Fibroblast of the conjunctiva (primary cell): Measurements from ENCODE around the gene ELK1.
"Not testable (repeated sequence)": the region's sequence is repeated elsewhere in the genome, so short reads cannot be mapped to it uniquely, and the experiment has no call there.

Source experiments
- DNase-seq: peaks from one replicate; pipeline ENCODE4 v3.0.0-alpha.2; 2010; ENCODE audit warnings: low read depth

The ELK1 gene

GRCh38 chrX:47611489-47611888, 38.9 kb downstream of the ELK1 start:
- no peak for DNase-seq

GRCh38 chrX:47610511-47610910, 39.9 kb downstream of the ELK1 start:
- DNase-seq = no peak

GRCh38 chrX:47608130-47608810, 42.1 kb downstream of the ELK1 start:
- DNase-seq = no peak

GRCh38 chrX:47607091-47607490, 43.3 kb downstream of the ELK1 start:
- DNase-seq = no peak

GRCh38 chrX:47605024-47605423, 45.3 kb downstream of the ELK1 start:
- DNase-seq = no peak

- not testable (repeated sequence) for DNase-seq
These were observed 47.2 kb downstream of the ELK1 start for GRCh38 chrX:47603125-47603524.

- DNase-seq = no peak
These were observed 53.1 kb downstream of the ELK1 start for GRCh38 chrX:47597222-47597621.

- DNase-seq = no peak
These were observed 54.1 kb downstream of the ELK1 start for GRCh38 chrX:47596256-47596655.

- DNase-seq = peak; percentile 69
These were observed 54.6 kb downstream of the ELK1 start for GRCh38 chrX:47595716-47596251.

GRCh38 chrX:47593522-47593921, 56.8 kb downstream of the ELK1 start:
- DNase-seq = no peak

GRCh38 chrX:47590984-47591383, 59.4 kb downstream of the ELK1 start:
- DNase-seq = no peak

GRCh38 chrX:47587906-47588735, 62.2 kb downstream of the ELK1 start:
- DNase-seq = no peak

- DNase-seq = no peak
These were observed 63.1 kb downstream of the ELK1 start for GRCh38 chrX:47587091-47587891.

GRCh38 chrX:47586043-47586787, 64.1 kb downstream of the ELK1 start:
- DNase-seq = no peak
